Measurements from ENCODE around the gene PKHD1.
"Not testable (repeated sequence)": the region's sequence is repeated elsewhere in the genome, so short reads cannot be mapped to it uniquely, and the experiment has no call there.

Gene PKHD1

DNA sequence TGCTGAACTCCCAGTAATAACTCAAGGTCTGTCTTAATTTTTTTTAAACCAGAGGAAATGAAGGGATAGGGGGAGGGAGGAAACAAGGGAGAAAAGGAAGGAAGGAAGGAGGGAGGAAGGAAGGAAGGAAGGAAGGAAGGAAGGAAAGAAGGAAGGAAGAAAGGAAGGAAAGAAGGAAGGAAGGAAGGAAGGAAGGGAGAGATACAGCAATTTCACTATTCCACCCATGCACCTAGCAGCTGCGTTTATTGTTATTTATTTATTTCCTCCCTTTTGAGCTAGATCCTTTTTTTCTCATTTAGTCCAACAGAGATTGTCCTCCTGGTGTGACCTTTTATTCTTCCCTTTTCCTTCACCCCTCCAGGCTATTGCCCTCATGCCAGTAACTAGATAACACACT is 97.6 kb downstream of the PKHD1 start:
- TF ChIP-seq, protein P1, sequence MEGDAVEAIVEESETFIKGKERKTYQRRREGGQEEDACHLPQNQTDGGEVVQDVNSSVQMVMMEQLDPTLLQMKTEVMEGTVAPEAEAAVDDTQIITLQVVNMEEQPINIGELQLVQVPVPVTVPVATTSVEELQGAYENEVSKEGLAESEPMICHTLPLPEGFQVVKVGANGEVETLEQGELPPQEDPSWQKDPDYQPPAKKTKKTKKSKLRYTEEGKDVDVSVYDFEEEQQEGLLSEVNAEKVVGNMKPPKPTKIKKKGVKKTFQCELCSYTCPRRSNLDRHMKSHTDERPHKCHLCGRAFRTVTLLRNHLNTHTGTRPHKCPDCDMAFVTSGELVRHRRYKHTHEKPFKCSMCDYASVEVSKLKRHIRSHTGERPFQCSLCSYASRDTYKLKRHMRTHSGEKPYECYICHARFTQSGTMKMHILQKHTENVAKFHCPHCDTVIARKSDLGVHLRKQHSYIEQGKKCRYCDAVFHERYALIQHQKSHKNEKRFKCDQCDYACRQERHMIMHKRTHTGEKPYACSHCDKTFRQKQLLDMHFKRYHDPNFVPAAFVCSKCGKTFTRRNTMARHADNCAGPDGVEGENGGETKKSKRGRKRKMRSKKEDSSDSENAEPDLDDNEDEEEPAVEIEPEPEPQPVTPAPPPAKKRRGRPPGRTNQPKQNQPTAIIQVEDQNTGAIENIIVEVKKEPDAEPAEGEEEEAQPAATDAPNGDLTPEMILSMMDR (IDR thresholded peaks at IDR 0.05; ENCODE audit: poor library complexity, severe bottlenecking), result no peak
- Histone ChIP-seq H3K27me3 (ENCODE audit: insufficient read depth, poor library complexity, severe bottlenecking) (peaks cover 4% of the 10 kb centered on the region), H3K4me3 (ENCODE audit: severe bottlenecking) (no peak overlapping the region), H3K36me3 (ENCODE audit: low read depth) (no peaks in the 10 kb centered on the region), H3K27ac (ENCODE audit: poor library complexity, severe bottlenecking) (no peak overlapping the region), H3K4me1 (ENCODE audit: insufficient read depth, poor library complexity, severe bottlenecking) (no peaks in the 10 kb centered on the region), H3K9me3 (ENCODE audit: severe bottlenecking) (no peaks in the 10 kb centered on the region)
- DNase-seq (ENCODE audit: low spot score), result no peak
- no peak for ATAC-seq (ENCODE audit: low read depth)

DNA sequence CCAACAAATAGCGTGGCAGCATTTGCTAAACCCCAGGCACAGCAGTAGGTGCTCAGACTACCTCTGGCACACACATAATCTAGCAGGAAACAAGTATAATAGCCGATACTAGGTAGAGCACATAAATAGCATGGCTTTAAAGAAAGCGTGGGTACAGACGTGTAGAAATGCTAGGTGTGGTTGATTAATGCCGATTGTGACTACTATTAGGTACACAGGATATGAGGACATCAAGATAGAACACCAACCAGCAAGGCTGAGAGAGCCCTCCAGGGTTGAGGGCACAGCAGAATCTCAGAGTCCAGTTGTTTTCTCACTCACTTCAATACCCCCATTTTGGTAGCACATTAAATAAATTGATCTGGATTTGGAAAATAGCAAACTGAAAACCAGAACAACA is 100.5 kb downstream of the PKHD1 start:
- Histone ChIP-seq H3K4me1 (ENCODE audit: insufficient read depth, poor library complexity, severe bottlenecking) (no peaks in the 10 kb centered on the region), H3K4me3 (ENCODE audit: severe bottlenecking) (no peak overlapping the region), H3K27ac (ENCODE audit: poor library complexity, severe bottlenecking) (no peak overlapping the region), H3K36me3 (ENCODE audit: low read depth) (no peaks in the 10 kb centered on the region), H3K27me3 (ENCODE audit: insufficient read depth, poor library complexity, severe bottlenecking) (peaks cover 4% of the 10 kb centered on the region), H3K9me3 (ENCODE audit: severe bottlenecking) (no peaks in the 10 kb centered on the region)
- ATAC-seq (ENCODE audit: low read depth) (no peak), DNase-seq (ENCODE audit: low spot score) (no peak)
- TF ChIP-seq, protein P1 (IDR thresholded peaks at IDR 0.05; ENCODE audit: poor library complexity, severe bottlenecking), result no peak

DNA sequence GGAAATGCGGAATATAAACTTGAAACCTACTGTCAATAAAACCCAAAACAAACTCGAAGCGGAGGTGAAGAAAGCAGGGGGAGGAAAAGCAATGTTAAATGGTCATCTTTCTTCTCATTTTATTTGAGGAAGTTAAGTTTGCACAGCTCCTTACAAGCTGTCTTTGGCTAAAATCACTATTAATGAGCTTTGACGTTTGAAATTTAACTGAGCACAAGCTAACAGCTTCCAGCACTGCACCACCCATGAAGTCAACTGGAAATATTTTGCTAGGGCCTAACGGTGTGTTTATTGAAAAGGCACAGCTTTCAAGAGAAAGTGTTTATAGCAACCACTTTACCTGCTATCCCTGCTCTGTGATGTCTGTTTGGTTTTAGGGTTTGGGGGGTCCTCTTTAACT is 103.8 kb downstream of the PKHD1 start:
- ATAC-seq (ENCODE audit: low read depth) (no peak), DNase-seq (ENCODE audit: low spot score) (no peak)
- TF ChIP-seq, protein P1 (IDR thresholded peaks at IDR 0.05; ENCODE audit: poor library complexity, severe bottlenecking), result no peak
- Histone ChIP-seq H3K27ac (ENCODE audit: poor library complexity, severe bottlenecking) (no peak overlapping the region), H3K36me3 (ENCODE audit: low read depth) (no peaks in the 10 kb centered on the region), H3K4me1 (ENCODE audit: insufficient read depth, poor library complexity, severe bottlenecking) (no peaks in the 10 kb centered on the region), H3K9me3 (ENCODE audit: severe bottlenecking) (no peaks in the 10 kb centered on the region), H3K27me3 (ENCODE audit: insufficient read depth, poor library complexity, severe bottlenecking) (no peaks in the 10 kb centered on the region), H3K4me3 (ENCODE audit: severe bottlenecking) (no peak overlapping the region)

DNA sequence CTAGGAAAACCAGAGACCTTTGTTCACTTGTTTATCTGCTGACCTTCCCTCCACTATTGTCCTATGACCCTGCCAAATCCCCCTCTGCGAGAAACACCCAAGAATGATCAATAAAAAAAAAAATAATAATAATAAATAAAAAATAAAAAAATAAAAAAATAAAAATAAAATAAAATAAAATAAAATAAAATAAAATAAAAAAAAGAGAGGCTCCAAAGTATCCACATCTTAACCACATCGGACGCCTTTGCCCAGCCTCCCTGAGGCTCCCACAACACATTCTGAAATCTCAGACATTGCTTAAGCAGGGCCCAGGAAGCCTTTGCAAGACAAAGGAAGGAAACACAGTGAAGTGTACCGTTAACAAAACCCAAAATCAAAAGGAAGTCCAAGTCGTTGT is 104.7 kb downstream of the PKHD1 start:
- not testable (repeated sequence) for H3K4me1 ChIP-seq (ENCODE audit: insufficient read depth, poor library complexity, severe bottlenecking); H3K27ac ChIP-seq (ENCODE audit: poor library complexity, severe bottlenecking); H3K36me3 ChIP-seq (ENCODE audit: low read depth); DNase-seq (ENCODE audit: low spot score); H3K4me3 ChIP-seq (ENCODE audit: severe bottlenecking); H3K9me3 ChIP-seq (ENCODE audit: severe bottlenecking); ATAC-seq (ENCODE audit: low read depth); H3K27me3 ChIP-seq (ENCODE audit: insufficient read depth, poor library complexity, severe bottlenecking)

DNA sequence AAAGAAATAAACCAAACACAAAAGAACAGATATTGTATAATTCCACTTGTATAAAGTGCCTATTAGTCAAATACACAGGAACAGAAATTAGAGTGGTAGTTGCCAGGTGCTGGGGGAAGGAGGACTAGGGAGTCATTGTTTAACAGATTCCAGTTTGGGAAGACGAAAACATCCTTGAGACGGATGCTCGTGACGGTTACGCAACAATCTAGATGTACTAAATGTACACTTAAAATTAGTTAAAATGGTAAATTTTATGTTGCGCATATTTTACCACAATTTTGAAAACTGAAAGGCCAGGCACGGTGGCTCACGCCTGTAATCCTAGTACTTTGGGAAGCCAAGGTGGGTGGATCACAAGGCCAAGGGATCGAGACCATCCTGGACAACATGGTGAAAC is 111.0 kb downstream of the PKHD1 start:
- ATAC-seq (ENCODE audit: low read depth) (no peak), DNase-seq (ENCODE audit: low spot score) (no peak)
- Histone ChIP-seq H3K27me3 (ENCODE audit: insufficient read depth, poor library complexity, severe bottlenecking) (no peaks in the 10 kb centered on the region), H3K4me3 (ENCODE audit: severe bottlenecking) (no peak overlapping the region), H3K27ac (ENCODE audit: poor library complexity, severe bottlenecking) (no peak overlapping the region), H3K9me3 (ENCODE audit: severe bottlenecking) (no peaks in the 10 kb centered on the region), H3K36me3 (ENCODE audit: low read depth) (no peaks in the 10 kb centered on the region), H3K4me1 (ENCODE audit: insufficient read depth, poor library complexity, severe bottlenecking) (no peaks in the 10 kb centered on the region)
- TF ChIP-seq, protein P1 (IDR thresholded peaks at IDR 0.05; ENCODE audit: poor library complexity, severe bottlenecking), result no peak
